Choroid plexus epithelial cell (primary cell): ENCODE measurements around the gene DGKG.

Experiments
- DNase-seq: peaks from one replicate; pipeline ENCODE4 v3.0.0-alpha.2; 2010; ENCODE audit warnings: low read depth
- H3K4me3 ChIP-seq: 2 replicates; pipeline ENCODE4 v1.5.1; 2011; ENCODE audit warnings: low read depth, mild to moderate bottlenecking, control low read depth, low read length, moderate library complexity
- CTCF ChIP-seq: conservative IDR thresholded peaks from 2 replicates; pipeline ENCODE4 v1.5.1; 2011; ENCODE audit warnings: low read depth, mild to moderate bottlenecking, control low read depth, inconsistent platforms, low read length, moderate library complexity

DGKG gene

GRCh38 chr3:186394566-186395217 is 32.7 kb upstream of the DGKG start:
- no peak for DNase-seq
- no peak overlapping the region for H3K4me3 ChIP-seq
- TF ChIP-seq CTCF = no peak

GRCh38 chr3:186386883-186387560 is 25.0 kb upstream of the DGKG start:
- DNase-seq = no peak
- TF ChIP-seq CTCF = no peak
- H3K4me3 ChIP-seq = no peak overlapping the region

- no peak for TF ChIP-seq CTCF
- DNase-seq = no peak
- no peak overlapping the region for H3K4me3 ChIP-seq
Observed at GRCh38 chr3:186385856-186386602, 24.0 kb upstream of the DGKG start.

- DNase-seq = no peak
- no peak overlapping the region for H3K4me3 ChIP-seq
- TF ChIP-seq CTCF = no peak
Observed at GRCh38 chr3:186383026-186383993, 21.3 kb upstream of the DGKG start.

- no peak for TF ChIP-seq CTCF
- no peak for DNase-seq
- H3K4me3 ChIP-seq = no peak overlapping the region
Observed at GRCh38 chr3:186382217-186382885, 20.3 kb upstream of the DGKG start.
